NCI-H1048 (cell line): Measurements from ENCODE around the gene SARDH.
"Not testable (repeated sequence)": the region's sequence is repeated elsewhere in the genome, so short reads cannot be mapped to it uniquely, and the experiment has no call there.

Experiments used
- DNase-seq: peaks from one replicate; lab custom pipeline; 2025; lab: John Stamatoyannopoulos, UW

Gene SARDH

DNA sequence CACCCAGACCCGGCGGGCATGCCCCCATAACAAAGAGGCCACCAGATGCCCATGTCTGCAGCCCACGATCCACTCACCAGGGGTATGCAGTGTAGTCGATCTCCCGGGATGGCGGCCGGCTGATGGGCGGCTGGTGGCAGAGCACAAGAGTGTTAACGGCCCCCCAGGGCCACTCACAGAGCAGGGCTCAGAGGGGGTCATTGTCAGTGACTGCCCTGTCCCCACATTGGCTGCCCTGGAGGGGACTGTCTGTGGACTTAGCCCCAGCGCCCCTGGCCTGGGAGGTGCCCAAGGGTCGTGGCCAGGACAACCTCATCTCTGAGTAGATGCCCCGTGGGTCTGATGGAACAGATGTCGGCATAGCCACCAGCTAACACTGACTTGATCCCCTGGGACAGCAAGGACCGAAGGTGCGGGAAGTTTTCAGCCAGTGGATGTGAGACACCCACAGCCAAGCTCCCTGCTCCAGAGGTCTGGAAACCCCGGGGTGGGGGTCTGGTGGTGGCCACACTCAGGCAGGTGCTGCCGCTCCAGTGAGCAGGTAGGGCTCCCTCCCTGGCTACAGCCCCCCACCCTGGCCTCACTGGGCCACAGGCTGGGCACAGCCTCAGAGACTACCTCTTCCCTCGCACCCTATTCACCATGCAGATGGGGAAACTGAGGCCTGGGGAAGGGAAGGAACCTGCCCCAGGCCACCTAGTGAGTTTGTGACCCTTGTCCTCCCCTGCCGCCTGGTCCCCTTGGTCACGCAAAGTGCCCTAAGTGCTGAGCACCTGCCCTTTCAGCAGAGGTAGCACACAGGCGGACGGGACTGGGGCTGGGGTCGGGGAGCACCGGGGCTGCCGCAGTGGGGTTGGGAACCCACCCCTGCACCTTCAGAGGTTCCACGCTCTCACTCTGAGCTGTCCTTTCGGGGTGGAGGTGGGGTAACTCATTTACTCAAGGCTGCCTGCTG, 38.1 kb upstream of the SARDH start:
- no peak for DNase-seq

GRCh38 chr9:133775291-133775690, 37.1 kb upstream of the SARDH start:
- DNase-seq: no peak

- no peak for DNase-seq
Measured at GRCh38 chr9:133774799-133775198, 36.6 kb upstream of the SARDH start.

- no peak for DNase-seq
Measured at GRCh38 chr9:133773889-133774655, 35.9 kb upstream of the SARDH start.

DNA sequence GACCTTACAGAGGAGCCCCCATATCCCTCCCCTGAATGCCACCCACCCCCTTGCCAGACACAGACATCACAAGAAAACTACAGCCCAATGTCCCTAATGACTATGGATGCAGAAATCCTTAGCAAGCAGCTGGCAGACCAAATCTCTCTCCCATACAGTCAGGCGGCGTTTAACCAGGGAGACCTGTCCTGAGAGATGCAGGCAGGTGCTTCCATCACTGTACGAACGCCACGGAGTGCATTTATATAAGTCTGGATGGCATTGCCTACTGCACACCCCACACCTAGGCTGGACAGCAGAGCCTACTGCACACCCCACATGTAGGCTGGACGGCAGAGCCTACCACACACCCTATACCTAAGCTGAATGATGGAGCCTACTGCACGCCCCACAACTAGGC, 34.4 kb upstream of the SARDH start:
- DNase-seq: no peak

DNA sequence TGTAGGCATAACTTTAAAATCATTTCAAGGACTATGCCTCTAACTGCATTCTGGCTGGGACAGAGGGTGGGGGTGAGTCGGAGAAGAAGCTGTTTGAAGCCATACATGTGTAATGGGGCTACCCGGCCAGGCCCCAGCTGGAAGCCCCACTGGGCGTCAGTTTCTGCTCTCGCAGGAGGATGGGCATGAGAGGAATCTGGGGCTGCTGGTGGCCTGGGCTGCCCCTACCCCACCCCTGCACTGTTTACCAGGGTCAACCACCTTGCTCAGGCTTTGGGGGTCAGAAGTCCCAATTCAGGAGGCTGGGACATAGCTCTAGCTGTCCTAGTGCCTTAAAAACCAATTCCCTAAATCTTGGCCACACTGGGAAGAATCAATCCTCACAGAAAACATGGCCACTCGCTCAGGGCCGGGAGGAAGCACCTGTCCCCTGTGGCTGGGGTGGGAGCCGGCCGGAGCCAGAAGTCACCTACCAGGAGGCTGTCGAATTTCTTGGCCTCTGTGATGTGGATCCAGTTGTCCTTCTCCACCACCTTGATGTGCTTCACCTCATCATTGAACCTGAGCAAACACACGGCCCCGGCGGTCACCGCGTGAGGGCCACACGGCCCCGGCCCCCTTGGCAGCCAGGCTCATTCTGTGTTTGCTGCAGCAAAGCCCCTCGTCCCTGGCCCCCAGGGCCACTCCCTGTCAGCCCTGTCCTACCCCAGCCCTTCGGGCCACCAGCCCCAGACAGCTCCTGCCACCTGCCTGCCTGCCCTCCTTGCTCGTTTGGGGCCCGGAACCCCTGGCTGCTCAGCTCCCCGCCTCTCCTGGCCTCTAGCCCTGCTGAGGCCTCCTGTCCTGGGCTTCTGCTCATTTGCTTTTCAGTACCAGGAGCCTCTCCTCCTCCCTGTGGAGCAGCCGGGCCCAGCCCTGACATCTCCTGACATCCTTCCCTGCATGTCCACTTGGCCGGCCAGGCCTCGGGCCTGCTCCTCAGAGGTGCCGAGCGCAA, 33.6 kb upstream of the SARDH start:
- DNase-seq: no peak

GRCh38 chr9:133770076-133770777, 32.1 kb upstream of the SARDH start:
- no peak for DNase-seq

- DNase-seq: no peak
Measured at GRCh38 chr9:133769511-133770075, 31.4 kb upstream of the SARDH start.

- no peak for DNase-seq
Measured at GRCh38 chr9:133768859-133769510, 30.8 kb upstream of the SARDH start.

GRCh38 chr9:133768371-133768858, 30.3 kb upstream of the SARDH start:
- no peak for DNase-seq

- DNase-seq: no peak
Measured at GRCh38 chr9:133767625-133768024, 29.5 kb upstream of the SARDH start.

- no peak for DNase-seq
Measured at GRCh38 chr9:133767008-133767407, 28.9 kb upstream of the SARDH start.

- DNase-seq: not testable (repeated sequence)
Measured at GRCh38 chr9:133766234-133766633, 28.1 kb upstream of the SARDH start.

DNA sequence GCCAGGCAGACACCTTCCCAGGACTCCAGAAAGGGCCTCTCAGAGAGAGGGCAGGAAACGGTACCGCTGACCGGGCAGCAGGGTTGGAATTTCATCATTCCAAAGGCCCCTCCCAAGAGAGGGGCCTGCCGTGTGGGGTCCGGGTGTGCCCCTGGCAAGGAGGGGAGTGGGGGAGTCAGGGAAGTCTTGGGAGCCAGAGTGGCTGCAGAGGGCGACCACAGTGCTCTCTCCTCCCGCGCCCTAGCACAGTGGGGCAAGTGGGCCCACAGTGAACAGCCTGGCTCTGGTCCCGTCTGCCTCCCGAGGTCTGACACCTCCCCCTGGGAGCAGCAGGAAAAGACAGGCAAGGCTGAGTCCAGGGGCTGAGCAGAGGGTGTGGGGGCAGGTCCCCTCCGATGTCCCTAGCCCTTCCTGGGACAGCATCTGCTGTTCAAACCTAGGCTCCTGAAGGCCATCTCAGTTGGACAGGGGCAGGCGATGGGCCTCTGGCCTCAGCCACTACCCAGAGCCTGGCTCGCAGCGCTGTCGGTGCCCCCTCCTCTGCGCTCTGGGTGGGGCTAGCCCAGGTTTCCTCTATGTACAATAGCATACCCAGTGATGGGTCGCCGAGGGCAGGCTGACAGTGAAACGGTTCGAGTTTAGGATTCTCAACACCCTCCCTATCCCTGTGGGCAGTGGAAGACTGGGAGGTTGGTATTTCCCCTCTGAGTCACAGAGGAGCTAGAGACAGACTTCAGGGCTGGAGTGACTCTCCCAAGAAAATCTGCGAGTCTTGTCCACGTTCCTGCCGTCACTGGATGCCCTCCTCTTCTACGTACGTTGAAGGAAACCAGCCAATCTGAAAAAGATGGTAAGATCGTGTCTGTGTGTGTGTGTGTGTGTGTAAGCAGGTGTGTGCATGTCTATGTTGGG, 25.4 kb upstream of the SARDH start:
- no peak for DNase-seq

- no peak for DNase-seq
Measured at GRCh38 chr9:133762488-133763271, 24.5 kb upstream of the SARDH start.

DNA sequence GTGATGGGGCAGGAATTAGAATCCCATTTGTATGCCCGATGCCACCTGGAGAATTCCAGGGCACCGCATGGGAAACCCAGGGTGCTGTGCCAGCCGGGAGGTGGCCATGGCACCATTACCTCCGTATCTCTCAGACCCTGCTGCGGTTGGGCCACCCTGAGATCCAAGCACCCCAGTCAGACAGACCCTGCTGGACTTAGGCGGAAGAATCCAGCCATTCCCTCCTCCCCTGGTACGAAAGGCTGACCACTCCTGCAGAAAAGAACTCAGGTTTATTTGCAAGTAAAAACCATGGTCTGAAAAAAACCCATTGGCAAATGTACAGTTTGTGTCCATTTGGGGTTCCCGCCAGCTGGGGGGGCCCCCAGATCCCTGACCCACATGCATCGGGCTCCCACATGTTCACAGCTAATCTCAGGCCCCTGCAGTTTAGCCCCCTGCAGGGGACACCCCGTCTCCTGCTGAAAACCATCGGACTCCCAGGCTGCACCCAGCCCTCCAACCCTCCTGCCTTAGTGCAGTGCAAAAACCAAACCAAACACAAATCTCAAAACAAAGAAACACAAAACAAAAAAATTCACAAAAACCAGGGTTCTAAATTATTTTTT, 23.6 kb upstream of the SARDH start:
- no peak for DNase-seq

- no peak for DNase-seq
Measured at GRCh38 chr9:133760713-133761290, 22.6 kb upstream of the SARDH start.
